Gastroesophageal sphincter (tissue), 4 donors: ENCODE measurements around the gene MAGEA11. TPM values are rescaled to one million over a fixed set of nuclear protein-coding genes. Genes with fewer than 3 reads are reported as not detected.

Experiments
- ATAC-seq: fragments of 150-250 bp; one replicate; pipeline ENCODE4 v1.9.1; 2016; ENCODE audit warnings: mild to moderate bottlenecking, moderate library complexity
- H3K27ac ChIP-seq, 4 donors: fragments of 200-600 bp; sonication (generic) in 3 of 4; 1 replicate in 3 of 4; 2 replicates in 1 of 4; pipeline ENCODE4 v1.5.1; 2016 to 2019
- H3K27me3 ChIP-seq: fragments of 200-600 bp; sonication (generic); one replicate; pipeline ENCODE4 v1.5.1; 2019
- H3K36me3 ChIP-seq, 2 donors: fragments of 200-600 bp; sonication (generic); one replicate each; pipeline ENCODE4 v1.5.1; 2019; ENCODE audit warnings: control low read depth in 1 of 2
- H3K4me1 ChIP-seq, 3 donors: fragments of 200-600 bp; sonication (generic); 1 replicate in 2 of 3; 2 replicates in 1 of 3; pipeline ENCODE4 v1.5.1; 2016 to 2019; ENCODE audit warnings: control low read depth in 2 of 3
- H3K4me3 ChIP-seq, 2 donors: fragments of 200-600 bp; sonication (generic); one replicate each; pipeline ENCODE4 v1.5.1; 2019; ENCODE audit warnings: mild to moderate bottlenecking in 1 of 2, moderate library complexity in 1 of 2
- H3K9me3 ChIP-seq, 3 donors: fragments of 200-600 bp; sonication (generic); one replicate each; pipeline ENCODE4 v1.5.1; 2017 to 2019; ENCODE audit warnings: control low read depth in 2 of 3
- EP300 ChIP-seq: sonication (generic); formaldehyde crosslinking; IDR thresholded peaks from one replicate; pipeline ENCODE4 v1.6.1; 2017; ENCODE audit warnings: antibody characterized with exemption, mild to moderate bottlenecking
- POLR2A ChIP-seq, 2 donors: fragments of 450-650 bp; IDR thresholded peaks; one replicate each; pipeline ENCODE4 v1.6.1; 2017; ENCODE audit warnings: antibody characterized with exemption in 2 of 2, mild to moderate bottlenecking in 2 of 2, moderate library complexity in 1 of 2
- POLR2AphosphoS5 ChIP-seq: sonication (generic); formaldehyde crosslinking; IDR thresholded peaks from one replicate; pipeline ENCODE4 v1.6.1; 2017; ENCODE audit warnings: antibody characterized with exemption
- WGBS, 2 donors: methylation state at CpG; one replicate each; pipeline ENCODE4 v1.1.5; 2018; ENCODE audit warnings: low coverage in 1 of 2; 5-methylcytosine and 5-hydroxymethylcytosine counted together
- total RNA-seq, 4 donors: library from RNA; depleted of rRNA; stranded (reverse); fragments of >200 nt; gene quantifications; one replicate each; pipeline ENCODE4 v1.1.0, GENCODE V29; 2016
- TF ChIP-seq, protein P1 (sequence below), 4 experiments: fragments of 200-600 bp in 2 of 4; fragments of 450-650 bp in 2 of 4; sonication (generic) in 1 of 4; IDR thresholded peaks; one replicate each; pipeline ENCODE4 v1.5.1; 2017 to 2019; ENCODE audit warnings: antibody characterized with exemption in 4 of 4, mild to moderate bottlenecking in 2 of 4, moderate library complexity in 2 of 4

MAGEA11 gene
- total RNA-seq, 4 donors from 2014 or later, result not detected

DNA sequence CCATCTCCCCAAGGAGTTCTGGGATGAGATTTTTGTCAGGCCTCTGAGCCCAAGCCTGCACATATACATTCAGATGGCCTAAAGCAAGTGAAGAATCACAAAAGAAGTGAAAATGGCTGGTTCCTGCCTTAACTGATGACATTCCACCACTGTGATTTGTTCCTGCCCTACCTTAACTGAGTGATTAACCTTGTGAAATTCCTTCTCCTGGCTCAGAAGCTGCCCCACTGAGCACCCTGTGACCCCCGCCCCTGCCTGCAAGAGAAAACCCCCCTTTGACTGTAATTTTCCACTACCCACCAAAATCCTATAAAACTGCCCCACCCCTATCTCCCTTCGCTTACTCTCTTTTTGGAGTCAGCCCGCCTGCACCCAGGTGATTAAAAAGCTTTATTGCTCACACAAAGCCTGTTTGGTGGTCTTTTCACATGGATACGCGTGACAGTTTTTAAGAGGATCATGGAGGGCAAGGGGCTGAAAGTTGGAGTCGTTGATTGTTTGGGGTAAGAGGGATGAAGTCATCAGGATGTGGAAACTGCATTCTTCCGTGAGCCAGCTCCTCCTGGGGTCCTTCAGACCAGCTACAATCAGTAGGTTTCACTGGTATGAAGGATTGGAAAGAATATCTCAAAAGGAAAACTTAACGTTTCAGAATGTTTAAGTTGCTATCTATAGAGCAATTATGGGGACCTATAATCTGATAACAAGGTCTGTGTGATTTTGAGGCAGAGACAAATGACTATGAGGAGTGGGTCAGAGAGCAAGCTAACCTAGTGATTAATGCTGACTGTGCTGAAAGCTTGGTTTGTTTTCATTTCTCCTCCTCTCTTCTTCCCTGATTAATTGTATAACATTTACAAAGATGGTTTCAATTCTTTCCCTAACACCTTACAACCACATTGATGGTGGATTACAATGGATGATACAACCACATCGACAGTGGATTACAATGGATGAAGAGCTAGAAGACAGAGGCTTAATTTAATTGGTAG is 28.6 kb upstream of the MAGEA11 start:
- WGBS, 2 donors, result 21 to 26% methylated on average over 3 to 7 of the region's 9 CpGs

DNA sequence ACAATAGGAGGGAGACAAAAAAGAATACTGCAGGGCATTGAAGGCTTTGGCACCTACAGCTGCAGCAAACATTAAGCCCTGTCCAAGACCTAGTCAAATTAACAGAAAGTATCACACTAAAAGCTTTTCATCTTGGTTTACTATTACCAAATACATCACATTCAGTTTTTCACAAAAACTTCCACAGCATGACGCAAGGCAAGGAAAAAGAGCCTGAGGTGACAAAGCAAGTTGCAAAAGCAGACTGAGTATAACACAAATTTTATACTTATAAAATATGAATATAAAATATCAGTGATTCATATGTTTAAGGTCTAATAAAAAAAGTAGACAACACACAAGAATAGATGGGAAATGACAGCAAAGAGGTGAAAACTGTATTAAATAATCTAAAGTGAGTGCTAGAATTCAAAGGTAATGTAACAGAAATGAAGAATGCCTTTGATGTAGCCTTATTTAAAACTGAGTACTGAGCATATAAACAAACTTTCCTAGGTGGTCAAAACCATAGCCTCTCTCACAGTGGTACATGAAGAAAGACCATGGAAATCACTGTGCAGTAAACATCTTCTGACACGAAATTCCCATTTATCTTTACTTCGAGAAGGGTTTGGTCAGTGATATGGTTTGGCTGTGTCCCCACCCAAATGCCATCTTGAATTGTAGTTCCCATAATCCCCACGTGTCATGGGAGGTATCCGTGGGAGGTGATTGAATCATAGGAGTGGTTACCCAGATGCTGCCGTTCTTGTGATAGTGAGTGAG is 27.7 kb upstream of the MAGEA11 start:
- TF ChIP-seq POLR2A (IDR thresholded peaks at IDR 0.05) (no peak), POLR2AphosphoS5 (no peak), EP300 (no peak)
- TF ChIP-seq, protein P1, sequence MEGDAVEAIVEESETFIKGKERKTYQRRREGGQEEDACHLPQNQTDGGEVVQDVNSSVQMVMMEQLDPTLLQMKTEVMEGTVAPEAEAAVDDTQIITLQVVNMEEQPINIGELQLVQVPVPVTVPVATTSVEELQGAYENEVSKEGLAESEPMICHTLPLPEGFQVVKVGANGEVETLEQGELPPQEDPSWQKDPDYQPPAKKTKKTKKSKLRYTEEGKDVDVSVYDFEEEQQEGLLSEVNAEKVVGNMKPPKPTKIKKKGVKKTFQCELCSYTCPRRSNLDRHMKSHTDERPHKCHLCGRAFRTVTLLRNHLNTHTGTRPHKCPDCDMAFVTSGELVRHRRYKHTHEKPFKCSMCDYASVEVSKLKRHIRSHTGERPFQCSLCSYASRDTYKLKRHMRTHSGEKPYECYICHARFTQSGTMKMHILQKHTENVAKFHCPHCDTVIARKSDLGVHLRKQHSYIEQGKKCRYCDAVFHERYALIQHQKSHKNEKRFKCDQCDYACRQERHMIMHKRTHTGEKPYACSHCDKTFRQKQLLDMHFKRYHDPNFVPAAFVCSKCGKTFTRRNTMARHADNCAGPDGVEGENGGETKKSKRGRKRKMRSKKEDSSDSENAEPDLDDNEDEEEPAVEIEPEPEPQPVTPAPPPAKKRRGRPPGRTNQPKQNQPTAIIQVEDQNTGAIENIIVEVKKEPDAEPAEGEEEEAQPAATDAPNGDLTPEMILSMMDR (IDR thresholded peaks at IDR 0.05), result no peak
- no peak for ATAC-seq
- WGBS, 2 donors, result 27 to 39% methylated on average over 3 to 6 of the region's 6 CpGs
- H3K36me3 ChIP-seq, result no peaks in the 10 kb centered on the region
- no peaks in the 10 kb centered on the region for H3K9me3 ChIP-seq
- H3K4me1 ChIP-seq, result no peaks in the 10 kb centered on the region
- H3K4me3 ChIP-seq, result no peak overlapping the region
- no peaks in the 10 kb centered on the region for H3K27me3 ChIP-seq
- no peak overlapping the region for H3K27ac ChIP-seq

More for the DNA sequence above, 28.6 kb upstream of the MAGEA11 start:
- no peaks in the 10 kb centered on the region for H3K4me1 ChIP-seq
- no peak overlapping the region for H3K4me3 ChIP-seq
- H3K27me3 ChIP-seq, result no peaks in the 10 kb centered on the region
- no peaks in the 10 kb centered on the region for H3K36me3 ChIP-seq
- TF ChIP-seq, protein P1 (IDR thresholded peaks at IDR 0.05), result no peak
- no peak for TF ChIP-seq POLR2A (IDR thresholded peaks at IDR 0.05)
- no peak for TF ChIP-seq EP300
- no peak for TF ChIP-seq POLR2AphosphoS5
- ATAC-seq, result no peak
- H3K9me3 ChIP-seq, result no peaks in the 10 kb centered on the region
- no peak overlapping the region for H3K27ac ChIP-seq

DNA sequence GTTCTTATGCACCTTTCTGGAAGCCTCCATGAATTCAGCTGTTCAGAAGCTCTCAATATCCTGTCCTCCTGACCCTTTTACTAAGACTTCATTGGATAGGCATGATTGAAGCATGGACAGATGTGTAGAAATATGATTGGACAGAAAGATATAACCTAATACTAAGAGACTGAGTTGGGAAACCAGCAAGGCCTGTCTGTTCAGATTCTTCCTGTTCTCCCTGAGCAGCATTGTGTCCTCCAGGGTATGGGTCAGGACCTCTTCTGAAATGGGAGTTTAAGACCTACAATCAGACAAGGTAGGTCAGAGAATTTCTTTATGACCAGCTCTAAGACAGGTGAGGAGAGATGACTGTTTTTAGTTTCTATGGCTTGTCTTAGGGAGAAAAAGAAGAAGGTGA is 23.9 kb upstream of the MAGEA11 start:
- Histone ChIP-seq H3K27ac (no peak overlapping the region), H3K27me3 (no peaks in the 10 kb centered on the region), H3K4me1 (no peaks in the 10 kb centered on the region), H3K9me3 (no peaks in the 10 kb centered on the region), H3K4me3 (no peak overlapping the region), H3K36me3 (no peaks in the 10 kb centered on the region)
- TF ChIP-seq POLR2AphosphoS5, result no peak
- TF ChIP-seq POLR2A (IDR thresholded peaks at IDR 0.05), result no peak
- no peak for TF ChIP-seq EP300
- TF ChIP-seq, protein P1 (IDR thresholded peaks at IDR 0.05), result no peak
- ATAC-seq, result no peak

DNA sequence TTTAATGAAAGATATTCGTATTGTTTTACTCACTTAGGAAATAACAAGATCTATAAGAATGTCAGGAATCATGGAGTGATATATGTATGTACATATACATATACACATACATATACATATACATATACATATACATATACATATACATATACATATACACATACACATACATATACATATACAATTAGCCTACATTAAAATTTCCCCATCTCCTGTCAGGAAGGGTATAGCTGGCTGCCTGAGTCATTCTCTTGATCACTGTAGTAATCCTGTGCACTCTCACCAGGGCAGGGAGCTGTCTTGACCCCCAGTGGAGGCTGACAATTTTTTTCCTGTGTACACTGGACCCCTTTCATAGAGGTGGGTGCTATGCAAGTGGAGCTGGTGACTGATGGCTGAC is 23.3 kb upstream of the MAGEA11 start:
- WGBS, 2 donors, result 67 to 69% methylated on average over 1 of the region's 1 CpG
- TF ChIP-seq EP300 (no peak), POLR2A (IDR thresholded peaks at IDR 0.05) (no peak), POLR2AphosphoS5 (no peak)
- TF ChIP-seq, protein P1 (IDR thresholded peaks at IDR 0.05), result no peak
- H3K4me3 ChIP-seq, result no peak overlapping the region
- no peaks in the 10 kb centered on the region for H3K4me1 ChIP-seq
- no peaks in the 10 kb centered on the region for H3K27me3 ChIP-seq
- H3K27ac ChIP-seq, result no peak overlapping the region
- ATAC-seq, result no peak
- no peaks in the 10 kb centered on the region for H3K36me3 ChIP-seq
- H3K9me3 ChIP-seq, result no peaks in the 10 kb centered on the region
